HepG2 (cell line): ENCODE data around the gene USP20. TPM values are rescaled to one million over a fixed set of nuclear protein-coding genes. Genes with fewer than 3 reads are reported as not detected.

Source experiments
- ATAC-seq: fragments of 200-7000 bp; cut with Tn5 transposase; 3 replicates; pipeline ENCODE4 v1.9.1; 2020; ENCODE audit warnings: mild to moderate bottlenecking, moderate library complexity
- BruUV-seq: library from RNA; stranded (reverse); fragments of 400-500 nt; replicated peaks from 2 replicates; lab custom pipeline; 2021; lab: Mats Ljungman, UMichigan
- CTCF ChIA-PET: fragments of 300-600 bp; formaldehyde crosslinking; extraction: SDS; loops from one replicate; lab custom pipeline; 2021; ENCODE audit warnings: low total read pairs, inconsistent platforms, low intra/inter-chr PET ratio; lab: Yijun Ruan, JAX
- POLR2A ChIA-PET: fragments of 350-600 bp; sonication (Branson Sonifier 250); formaldehyde crosslinking; loops from one replicate; lab custom pipeline; 2020; ENCODE audit warnings: antibody characterized with exemption, inconsistent platforms; lab: Yijun Ruan, JAX
- DNase-seq: peaks from one replicate; pipeline ENCODE4 v3.0.0-alpha.2; 2015; ENCODE audit warnings: low spot score
- FAIRE-seq: peaks from 3 replicates; lab custom pipeline; 2011; peaks lifted over from hg19 to GRCh38; lab: Jason Lieb, UNC
- H2AFZ ChIP-seq: one replicate; pipeline ENCODE4 v1.6.1; 2011; ENCODE audit warnings: low read length, inconsistent platforms
- H3K27ac ChIP-seq: fragments of 300-600 bp; 3 replicates; pipeline ENCODE4 v1.8.0; 2011; ENCODE audit warnings: mixed run types, mild to moderate bottlenecking, mixed read lengths, low read length, inconsistent platforms; ENCODE audit not compliant: insufficient read depth; ENCODE audit errors: extremely low read length
- H3K27me3 ChIP-seq, 2 experiments: fragments of 200-600 bp in 1 of 2; 2 replicates in 1 of 2; 3 replicates in 1 of 2; pipeline versions ENCODE4 v1.6.0 to v1.8.0; 2011; ENCODE audit warnings: low read length in 2 of 2, mild to moderate bottlenecking in 2 of 2, moderate library complexity in 2 of 2, inconsistent platforms in 1 of 2; ENCODE audit not compliant: insufficient read depth in 2 of 2, control insufficient read depth in 1 of 2
- H3K36me3 ChIP-seq, 2 experiments: fragments of 200-600 bp in 1 of 2; replicated peaks in 1 of 2; 2 replicates in 1 of 2; 3 replicates in 1 of 2; pipeline versions ENCODE4 v1.5.1 to v1.8.0; 2011; ENCODE audit warnings: low read length in 2 of 2, inconsistent platforms in 1 of 2; ENCODE audit not compliant: insufficient read depth in 2 of 2, control insufficient read depth in 1 of 2
- H3K4me1 ChIP-seq: 2 replicates; pipeline ENCODE4 v1.5.1; 2012; ENCODE audit warnings: low read length, inconsistent platforms; ENCODE audit not compliant: insufficient read depth
- H3K4me2 ChIP-seq: 2 replicates; pipeline ENCODE4 v1.6.0; 2011; ENCODE audit warnings: low read depth, low read length, inconsistent platforms
- H3K4me3 ChIP-seq, 3 experiments: fragments of 200-600 bp in 1 of 3; sonication (generic), shearing (Covaris generic) in 1 of 3; replicated peaks in 1 of 3; 2 replicates each; pipeline ENCODE4 v1.5.1; 2011 to 2016; ENCODE audit warnings: low read length in 3 of 3, inconsistent platforms in 2 of 3, low read depth in 2 of 3, mild to moderate bottlenecking in 2 of 3, control low read depth in 1 of 3, mixed read lengths in 1 of 3; ENCODE audit not compliant: insufficient read depth in 1 of 3
- H3K79me2 ChIP-seq: one replicate; pipeline ENCODE4 v1.6.1; 2011; ENCODE audit warnings: low read length, inconsistent platforms; ENCODE audit not compliant: insufficient read depth
- H3K9ac ChIP-seq: 2 replicates; pipeline ENCODE4 v1.6.0; 2011; ENCODE audit warnings: mild to moderate bottlenecking, low read depth, low read length, inconsistent platforms; ENCODE audit not compliant: insufficient read depth
- H3K9me3 ChIP-seq: 2 replicates; pipeline ENCODE4 v1.5.1; 2012; ENCODE audit warnings: mild to moderate bottlenecking, low read length
- H4K20me1 ChIP-seq: 2 replicates; pipeline ENCODE4 v1.6.0; 2011; ENCODE audit warnings: inconsistent platforms, mild to moderate bottlenecking, low read length, moderate library complexity; ENCODE audit not compliant: insufficient read depth
- HNF1A ChIP-seq, 2 experiments: sonication (generic) in 1 of 2; formaldehyde crosslinking in 1 of 2; IDR thresholded peaks; 2 replicates each; pipeline versions ENCODE4 v1.4.0 to v1.6.1; 2016 to 2020; ENCODE audit warnings: borderline replicate concordance in 1 of 2, low read depth in 1 of 2, mild to moderate bottlenecking in 1 of 2, missing genetic modification reagents in 1 of 2
- IRF2 ChIP-seq: IDR thresholded peaks from 2 replicates; pipeline ENCODE4 v1.6.1; 2018; ENCODE audit warnings: missing genetic modification reagents, missing compliant biosample characterization
- SALL1 ChIP-seq: sonication (generic); formaldehyde crosslinking; IDR thresholded peaks from 2 replicates; pipeline ENCODE4 v1.8.0; 2022; ENCODE audit warnings: mild to moderate bottlenecking, missing genetic modification reagents
- ZBTB43 ChIP-seq: sonication (generic); formaldehyde crosslinking; conservative IDR thresholded peaks from 2 replicates; pipeline ENCODE4 v1.4.0; 2020; ENCODE audit warnings: missing genetic modification reagents
- ZNF274 ChIP-seq: sonication (generic); formaldehyde crosslinking; IDR thresholded peaks from 2 replicates; pipeline ENCODE4 v1.5.1; 2020; ENCODE audit warnings: mild to moderate bottlenecking, missing genetic modification reagents
- WGBS: methylation state at CpG from one replicate; pipeline ENCODE4 v1.1.6; 2017; ENCODE audit warnings: low lambda C conversion rate; 5-methylcytosine and 5-hydroxymethylcytosine counted together
- in situ Hi-C: cut with HindIII; loops from 2 replicates; pipeline ENCODE4 v1.10.0; 2017; ENCODE audit warnings: low pct_unique_long_range_greater_than_20kb; ENCODE audit not compliant: extremely low pct_ligation_motif_present
- intact Hi-C: fragments of 100-400 bp; cut with micrococcal nuclease; formaldehyde crosslinking; loops from one replicate; pipeline ENCODE4 v1.10.0; 2022; ENCODE audit not compliant: unreplicated experiment
- polyA plus RNA-seq, 8 experiments: library from polyadenylated mRNA; depleted of rRNA in 3 of 8; stranded (reverse) in 7 of 8; unstranded in 1 of 8; fragments of >200 nt; fragmentation: Illumina TruSeq in 4 of 8; extraction: Trizol in 4 of 8; gene quantifications; 2 replicates each; pipeline versions ENCODE4 v1.2.1 to v1.2.3, GENCODE V29; 2011 to 2016; ENCODE audit warnings: low read depth in 4 of 8, missing spikeins in 1 of 8, mixed read lengths in 1 of 8; ENCODE audit not compliant: insufficient read depth in 1 of 8
- total RNA-seq, 5 experiments: library from RNA; depleted of rRNA; stranded (reverse); fragments of >200 nt; fragmentation: Illumina TruSeq; extraction: Trizol; gene quantifications; 2 replicates each; pipeline ENCODE4 v1.2.3, GENCODE V29; 2016; ENCODE audit warnings: low read depth in 1 of 5
- TF ChIP-seq, protein P1 (sequence below): sonication (generic); formaldehyde crosslinking; IDR thresholded peaks from 2 replicates; pipeline ENCODE4 v1.8.0; 2022; ENCODE audit warnings: missing genetic modification reagents, mild to moderate bottlenecking, borderline replicate concordance
- TF ChIP-seq, protein P2 (sequence below): IDR thresholded peaks from 2 replicates; pipeline ENCODE4 v1.6.1; 2016; ENCODE audit warnings: low read depth

Gene USP20
- total and polyA plus RNA-seq, 2 of the 13 experiments (the other 11 are each of a cell fraction or from before 2014, with no cell fraction given): 4.4 to 5.9 TPM

DNA sequence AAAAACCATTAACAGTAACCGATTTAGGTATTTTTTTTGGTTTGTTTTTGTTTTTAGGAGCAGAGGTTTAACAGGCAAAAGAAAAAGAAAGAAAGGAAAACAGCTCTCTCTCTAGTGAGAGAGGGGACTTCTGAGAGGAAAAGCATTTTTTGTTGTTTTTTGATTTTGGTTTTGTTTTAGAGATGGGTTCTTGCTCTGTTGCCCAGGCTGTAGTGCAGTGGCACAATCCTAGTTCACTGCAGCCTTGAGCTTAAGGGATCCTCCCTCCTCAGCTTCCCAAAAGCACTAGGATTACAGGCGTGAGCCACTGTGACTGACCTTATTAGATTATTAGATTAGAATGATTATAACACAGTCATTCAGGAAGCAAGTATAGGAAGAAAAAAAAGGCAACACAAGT is 10.1 kb downstream of the USP20 start (continued):
- TF ChIP-seq ZBTB43 (CRISPR knock-in tag): no peak
- TF ChIP-seq HNF1A (IDR thresholded peaks at IDR 0.05; ENCODE audit: low read depth): no peak
- no peak for TF ChIP-seq HNF1A (CRISPR knock-in tag; IDR thresholded peaks at IDR 0.05; ENCODE audit: borderline replicate concordance)
- TF ChIP-seq, protein P1, sequence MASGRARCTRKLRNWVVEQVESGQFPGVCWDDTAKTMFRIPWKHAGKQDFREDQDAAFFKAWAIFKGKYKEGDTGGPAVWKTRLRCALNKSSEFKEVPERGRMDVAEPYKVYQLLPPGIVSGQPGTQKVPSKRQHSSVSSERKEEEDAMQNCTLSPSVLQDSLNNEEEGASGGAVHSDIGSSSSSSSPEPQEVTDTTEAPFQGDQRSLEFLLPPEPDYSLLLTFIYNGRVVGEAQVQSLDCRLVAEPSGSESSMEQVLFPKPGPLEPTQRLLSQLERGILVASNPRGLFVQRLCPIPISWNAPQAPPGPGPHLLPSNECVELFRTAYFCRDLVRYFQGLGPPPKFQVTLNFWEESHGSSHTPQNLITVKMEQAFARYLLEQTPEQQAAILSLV (CRISPR knock-in tag): no peak

GRCh38 chr9:129848712-129849441 is 13.6 kb downstream of the USP20 start:
- no peaks in the 10 kb centered on the region for H3K9me3 ChIP-seq
- DNase-seq (no peak), ATAC-seq (no peak)
- no peak overlapping the region for H3K4me3 ChIP-seq
- TF ChIP-seq ZNF274 (CRISPR knock-in tag) (no peak), IRF2 (no peak), SALL1 (CRISPR knock-in tag) (no peak)
- TF ChIP-seq, protein P2, sequence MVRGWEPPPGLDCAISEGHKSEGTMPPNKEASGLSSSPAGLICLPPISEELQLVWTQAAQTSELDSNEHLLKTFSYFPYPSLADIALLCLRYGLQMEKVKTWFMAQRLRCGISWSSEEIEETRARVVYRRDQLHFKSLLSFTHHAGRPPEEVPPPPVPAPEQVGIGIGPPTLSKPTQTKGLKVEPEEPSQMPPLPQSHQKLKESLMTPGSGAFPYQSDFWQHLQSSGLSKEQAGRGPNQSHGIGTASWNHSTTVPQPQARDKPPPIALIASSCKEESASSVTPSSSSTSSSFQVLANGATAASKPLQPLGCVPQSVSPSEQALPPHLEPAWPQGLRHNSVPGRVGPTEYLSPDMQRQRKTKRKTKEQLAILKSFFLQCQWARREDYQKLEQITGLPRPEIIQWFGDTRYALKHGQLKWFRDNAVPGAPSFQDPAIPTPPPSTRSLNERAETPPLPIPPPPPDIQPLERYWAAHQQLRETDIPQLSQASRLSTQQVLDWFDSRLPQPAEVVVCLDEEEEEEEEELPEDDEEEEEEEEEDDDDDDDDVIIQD (CRISPR knock-in tag): no peak
- TF ChIP-seq, all 625 proteins: peak for 0
- Histone ChIP-seq H3K27ac (no peak overlapping the region), H3K4me1 (no peaks in the 10 kb centered on the region), H3K9ac (no peak overlapping the region), H3K27me3 (no peaks in the 10 kb centered on the region), H2AFZ (no peak overlapping the region), H3K36me3 (peaks cover 3 to 9% of the 10 kb centered on the region in 2 experiments; a peak in 3 of 5 replicates), H3K79me2 (no peaks in the 10 kb centered on the region), H3K4me2 (no peak overlapping the region), H4K20me1 (no peaks in the 10 kb centered on the region)
- POLR2A ChIA-PET: no interaction called here
- FAIRE-seq: no peak
- CTCF ChIA-PET: no interaction called here
- intact Hi-C loops (no loop called here), in situ Hi-C loops (no loop called here)
- WGBS: 80% methylated on average over 4 of the region's 4 CpGs
- no TSS peak for BruUV-seq
